AG10803 (cell line): ENCODE results near the gene ENGASE.

ENCODE experiments used
- DNase-seq: peaks from one replicate; pipeline ENCODE4 v3.0.0; 2010; ENCODE audit warnings: low read depth
- H3K4me3 ChIP-seq: 2 replicates; pipeline ENCODE4 v1.5.1; 2011; ENCODE audit warnings: mild to moderate bottlenecking, low read length, control low read depth
- CTCF ChIP-seq: conservative IDR thresholded peaks from 2 replicates; pipeline ENCODE4 v1.5.1; 2011; ENCODE audit warnings: mild to moderate bottlenecking, low read length, control low read depth, inconsistent platforms

The ENGASE gene

GRCh38 chr17:79100405-79100804 is 25.8 kb downstream of the ENGASE start:
- TF ChIP-seq CTCF: no peak

DNA sequence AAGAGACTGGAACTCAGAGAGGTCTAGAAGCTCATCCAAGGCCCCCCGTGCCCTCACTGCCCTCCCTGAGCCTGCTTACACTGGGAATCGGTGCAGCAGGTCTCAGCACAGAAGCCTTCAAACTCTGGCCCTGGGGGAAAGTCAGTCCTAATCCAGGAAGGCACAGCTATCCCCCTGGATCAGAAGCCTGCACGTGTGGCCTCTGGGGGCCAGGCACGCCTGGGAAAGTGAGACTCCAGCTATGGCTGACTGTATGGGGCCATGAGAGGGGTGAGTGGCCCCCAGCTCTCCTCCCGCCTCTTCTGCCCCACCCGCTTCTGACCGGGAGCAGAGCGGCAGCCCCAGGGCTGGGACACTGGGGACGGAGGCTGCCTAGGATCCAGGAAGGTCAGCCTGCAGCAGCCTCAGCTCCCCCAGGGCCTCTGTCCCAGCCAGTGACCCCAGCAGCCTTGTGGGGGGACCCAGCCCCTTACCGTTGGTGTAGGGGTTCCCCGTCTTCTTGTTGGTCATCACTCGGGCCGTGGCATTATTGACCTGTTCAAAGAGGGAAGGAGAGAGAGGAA is 26.6 kb downstream of the ENGASE start:
- H3K4me3 ChIP-seq: no peak overlapping the region
- no peak for DNase-seq
- TF ChIP-seq CTCF: no peak

More at GRCh38 chr17:79100405-79100804, 25.8 kb downstream of the ENGASE start:
- DNase-seq: no peak
- no peak overlapping the region for H3K4me3 ChIP-seq

DNA sequence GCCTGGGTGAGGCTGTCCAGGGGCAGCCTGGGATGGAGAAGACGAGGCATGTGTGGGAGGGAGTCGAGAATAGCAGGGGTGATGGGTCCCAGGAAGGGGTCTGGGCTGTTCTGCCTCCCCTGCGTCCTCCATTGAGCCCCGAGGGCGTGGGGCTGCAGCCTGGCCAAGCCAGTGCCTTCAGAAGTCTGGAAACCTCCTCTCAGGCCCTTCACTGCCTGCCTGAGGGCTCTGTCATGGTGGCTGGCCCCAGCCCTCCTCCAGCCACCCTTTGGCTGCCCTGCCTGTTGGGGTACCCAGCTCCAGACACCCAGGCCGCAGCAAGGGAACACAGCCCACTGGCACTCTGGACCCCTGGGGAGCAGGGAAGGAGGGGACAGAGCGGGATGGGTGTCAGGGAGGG is 27.6 kb downstream of the ENGASE start:
- DNase-seq: no peak
- no peak overlapping the region for H3K4me3 ChIP-seq
- no peak for TF ChIP-seq CTCF

- TF ChIP-seq CTCF: no peak
- no peak for DNase-seq
Measured at GRCh38 chr17:79104898-79105600, 30.4 kb downstream of the ENGASE start.

DNA sequence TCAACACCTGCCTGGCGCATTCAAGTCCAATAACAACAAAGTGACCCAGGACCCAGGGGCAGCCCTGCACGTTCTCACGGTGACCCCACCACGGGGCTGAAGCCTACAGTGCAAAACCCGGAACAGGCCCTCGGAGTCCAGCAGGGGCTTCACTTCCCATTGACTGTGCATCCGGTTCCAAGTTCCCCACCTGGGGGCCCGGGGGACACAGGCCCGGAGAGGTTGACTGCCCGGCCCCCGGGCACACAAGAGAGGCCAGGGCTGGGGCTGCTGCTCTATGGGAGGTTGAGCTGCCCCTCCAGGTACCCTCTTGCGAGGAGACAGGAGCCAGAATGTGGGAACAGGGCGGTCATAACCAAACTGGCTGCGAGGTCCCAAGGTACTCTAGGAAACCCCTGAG is 31.3 kb downstream of the ENGASE start:
- H3K4me3 ChIP-seq: no peak overlapping the region
- DNase-seq: no peak
- TF ChIP-seq CTCF: no peak

More at GRCh38 chr17:79104898-79105600, 30.4 kb downstream of the ENGASE start:
- no peak overlapping the region for H3K4me3 ChIP-seq

GRCh38 chr17:79106958-79107357 is 32.3 kb downstream of the ENGASE start:
- TF ChIP-seq CTCF: no peak
- H3K4me3 ChIP-seq: no peak overlapping the region
- DNase-seq: no peak

DNA sequence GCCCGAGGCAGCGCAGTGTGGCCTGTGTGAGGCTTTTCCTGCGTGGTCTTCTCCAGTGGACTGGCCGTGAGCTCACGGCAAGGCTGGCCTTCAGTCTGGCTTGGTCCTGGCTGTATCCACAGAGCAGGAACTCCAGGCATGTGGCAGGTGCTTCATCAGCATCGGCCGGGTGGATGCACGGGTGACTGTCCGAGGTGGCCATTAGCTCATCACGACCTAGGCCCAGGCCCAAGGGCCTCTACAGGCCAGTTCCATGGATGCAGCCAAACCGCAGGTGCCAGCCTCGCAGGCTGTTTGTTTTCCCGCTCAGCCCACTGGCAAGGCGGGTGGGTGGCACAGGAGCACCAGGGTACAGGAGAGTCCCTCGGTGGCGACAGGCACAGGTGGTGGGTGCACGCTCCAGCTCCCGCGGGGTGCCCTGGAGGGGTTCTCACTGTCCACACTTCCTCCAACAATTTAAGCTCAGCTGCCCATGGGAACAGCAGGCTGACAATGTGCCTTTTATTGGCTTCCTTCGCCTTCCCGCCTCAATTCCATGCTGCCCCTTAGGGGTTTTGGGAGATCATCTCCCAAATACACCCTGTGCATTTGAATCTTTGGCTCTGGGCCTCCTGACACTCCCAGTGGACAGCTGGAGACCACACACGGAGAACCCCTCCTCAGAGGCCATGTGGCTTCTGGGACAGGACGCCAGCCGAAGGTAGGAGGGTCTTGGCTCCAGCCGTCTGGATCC is 33.0 kb downstream of the ENGASE start:
- DNase-seq: no peak
- TF ChIP-seq CTCF: no peak

More for the DNA sequence above, 33.0 kb downstream of the ENGASE start:
- no peak overlapping the region for H3K4me3 ChIP-seq
